ENCODE measurements around the gene ENG.

DNA sequence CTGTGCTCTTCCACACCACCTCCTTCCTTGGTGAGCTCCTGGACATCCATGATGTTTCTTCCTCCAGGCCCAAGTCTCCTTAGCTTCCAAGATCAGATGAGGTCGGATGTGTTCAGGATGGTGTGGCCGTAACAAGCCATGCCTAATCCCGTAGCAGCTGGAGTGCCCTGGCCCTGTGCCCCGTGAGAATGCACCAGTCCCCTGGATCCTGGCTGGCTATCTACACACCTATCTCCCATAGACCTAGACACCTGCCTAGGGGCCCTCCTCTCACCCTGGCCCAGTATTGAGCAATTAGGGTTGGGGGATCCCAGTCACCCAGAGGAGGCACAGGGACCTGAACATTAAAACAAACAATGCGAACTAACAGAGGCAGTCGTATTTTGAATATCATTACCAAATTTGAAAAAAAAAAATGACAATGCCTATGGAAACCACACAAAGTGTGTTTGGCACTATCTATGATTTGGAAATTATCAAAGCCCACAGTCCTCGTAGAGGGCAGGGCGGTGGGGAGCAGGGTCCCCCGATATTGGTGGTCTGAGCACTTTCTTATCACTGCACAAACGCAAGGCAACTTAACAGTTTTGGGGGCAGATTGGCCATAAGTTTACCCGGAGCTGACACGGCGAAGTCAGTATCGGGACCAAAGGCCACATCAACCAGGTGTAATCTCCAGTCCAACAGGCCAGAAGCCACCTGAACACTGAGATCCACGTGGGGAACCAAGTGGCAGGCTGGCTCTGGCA, 13.2 kb downstream of the ENG start:
- no peak for TF ChIP-seq POLR2AphosphoS5 (IDR thresholded peaks at IDR 0.05; ENCODE audit: low read depth, low read length)
- no peak for TF ChIP-seq CTCF (IDR thresholded peaks at IDR 0.05)
- TF ChIP-seq REST (IDR thresholded peaks at IDR 0.05; ENCODE audit: insufficient read depth in 1 of 2, low read depth in 2 of 2, low read length in 1 of 2): no peak
- no peak for TF ChIP-seq TCF7L2 (IDR thresholded peaks at IDR 0.05; ENCODE audit: low read depth, low read length)
